Measurements from ENCODE around the gene HOXD13.

Gene HOXD13

DNA sequence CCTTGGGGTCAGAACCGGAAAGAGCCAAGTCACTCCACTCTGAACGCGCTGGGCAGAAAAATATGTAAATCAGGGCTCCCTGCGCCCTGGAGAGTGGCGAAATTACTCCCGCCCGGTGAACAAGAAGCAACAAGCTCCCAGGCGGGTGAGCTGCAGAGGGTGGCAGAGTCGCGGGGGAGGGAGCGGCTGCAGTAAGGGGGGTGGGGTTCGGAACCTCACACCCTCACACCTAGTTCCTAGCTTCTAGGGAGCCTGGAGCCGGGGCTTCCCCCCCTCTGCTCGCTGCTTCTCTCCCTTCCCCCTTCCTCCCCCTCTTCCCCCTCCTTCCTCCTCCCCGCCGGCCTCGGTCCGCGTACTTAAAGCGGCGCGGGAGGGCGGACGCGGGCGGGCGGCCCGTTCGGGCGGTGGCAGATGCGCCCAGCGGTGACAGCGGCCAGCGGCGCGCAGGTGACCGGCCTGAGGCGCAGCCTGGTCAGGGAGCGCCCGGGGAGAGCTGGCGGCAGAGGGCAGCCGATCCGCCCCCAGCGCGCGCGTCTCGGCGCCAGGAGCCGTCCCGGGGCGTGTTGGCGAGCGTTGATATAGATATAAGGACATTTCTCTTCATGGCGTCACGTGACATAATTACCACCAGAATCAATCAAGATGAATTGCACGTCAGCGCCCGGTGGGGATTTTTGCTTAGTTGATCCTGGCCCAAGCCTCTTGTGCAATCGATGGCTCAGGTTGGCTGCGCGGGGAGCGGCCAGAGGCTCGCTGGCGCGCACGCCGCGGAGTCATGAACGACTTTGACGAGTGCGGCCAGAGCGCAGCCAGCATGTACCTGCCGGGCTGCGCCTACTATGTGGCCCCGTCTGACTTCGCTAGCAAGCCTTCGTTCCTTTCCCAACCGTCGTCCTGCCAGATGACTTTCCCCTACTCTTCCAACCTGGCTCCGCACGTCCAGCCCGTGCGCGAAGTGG lies 14.3 kb downstream of the HOXD13 start, which contains the start of gene HOXD11:
Gene HOXD11 (plus strand): TSS at position 700 of the 959 bp plus-strand sequence. CDS start 76 bp downstream, at position 776.
- DNase-seq (ENCODE audit: low spot score), result no peak

GRCh38 chr2:176107731-176108181 lies 15.2 kb downstream of the HOXD13 start:
- DNase-seq (ENCODE audit: low spot score), result no peak

DNA sequence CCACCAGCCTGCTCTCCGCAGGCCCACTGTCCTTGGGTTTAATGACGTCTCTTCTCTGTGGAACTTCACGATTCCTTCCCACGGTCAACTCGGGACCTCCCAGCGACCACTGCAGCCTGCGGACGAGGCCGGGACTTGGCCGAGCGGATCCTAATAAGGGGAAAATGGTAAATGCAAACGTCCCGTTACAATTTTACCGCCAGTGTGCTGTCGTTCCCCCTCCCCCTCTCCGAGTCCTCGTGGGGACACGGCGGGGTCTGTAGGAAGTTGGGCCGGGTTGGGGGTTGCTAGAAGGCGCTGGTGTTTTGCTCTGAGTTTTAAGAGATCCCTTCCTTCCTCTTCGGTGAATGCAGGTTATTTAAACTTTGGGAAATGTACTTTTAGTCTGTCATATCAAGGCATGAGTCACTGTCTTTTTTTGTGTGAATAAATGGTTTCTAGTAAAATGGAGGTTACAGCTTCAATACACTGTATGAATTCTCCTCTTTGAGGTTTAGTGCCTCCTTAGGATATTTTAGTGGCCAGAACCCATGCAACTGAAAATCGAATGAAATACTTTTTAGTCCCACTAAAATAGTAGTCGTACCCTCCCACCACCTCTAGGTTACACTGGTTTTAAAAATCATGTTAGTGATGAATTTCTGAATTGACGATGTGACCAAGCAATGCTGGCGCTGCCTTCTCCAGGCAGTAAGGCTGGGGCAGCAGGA lies 16.8 kb downstream of the HOXD13 start:
- no peak for DNase-seq (ENCODE audit: low spot score)

GRCh38 chr2:176109946-176110345 lies 17.4 kb downstream of the HOXD13 start:
- no peak for DNase-seq (ENCODE audit: low spot score)

DNA sequence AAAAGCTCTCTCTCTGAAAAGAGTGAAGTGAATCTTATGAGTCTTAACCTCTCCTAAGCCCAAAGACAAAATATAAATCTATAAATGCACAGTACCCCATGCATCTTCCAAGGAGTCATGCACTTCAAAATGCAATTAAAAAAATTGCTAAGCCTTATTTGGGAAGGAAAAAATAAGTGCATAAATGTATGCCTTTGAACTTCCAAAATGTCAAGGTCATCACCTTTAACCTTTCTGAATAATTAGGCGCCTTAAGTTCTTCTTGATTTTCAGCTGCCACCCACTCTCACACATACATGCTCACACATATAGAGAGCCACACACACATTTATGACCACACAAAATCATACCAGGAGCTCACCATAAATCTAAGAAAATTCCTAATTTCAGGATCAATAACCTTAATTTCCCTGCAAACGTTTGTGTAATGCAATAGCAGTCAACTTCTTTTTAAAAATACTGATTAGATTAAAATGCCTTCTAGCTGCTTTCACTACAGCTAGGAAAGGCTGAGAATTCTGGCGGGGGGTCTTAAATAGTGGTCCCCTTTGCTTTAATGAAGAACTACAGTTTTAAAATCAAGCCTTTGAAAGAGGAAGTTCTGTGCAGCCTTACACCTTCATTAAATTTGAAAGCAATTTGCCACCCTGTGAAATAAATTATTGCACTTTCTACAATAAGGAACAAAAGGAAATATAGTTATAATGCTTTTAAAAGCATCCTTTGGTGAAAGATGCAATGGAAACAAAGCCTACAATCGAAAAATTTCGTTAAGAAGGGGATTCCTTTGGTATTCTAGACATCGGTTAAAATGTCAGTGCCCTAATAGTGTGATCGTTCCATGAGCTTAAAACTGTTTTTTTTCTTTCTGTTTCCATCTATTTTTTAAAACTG lies 18.1 kb downstream of the HOXD13 start:
- DNase-seq (ENCODE audit: low spot score), result no peak

- no peak for DNase-seq (ENCODE audit: low spot score)
Measured at GRCh38 chr2:176111309-176111663, 18.8 kb downstream of the HOXD13 start.

GRCh38 chr2:176111846-176112374 lies 19.4 kb downstream of the HOXD13 start:
- DNase-seq (ENCODE audit: low spot score), result no peak

- DNase-seq (ENCODE audit: low spot score), result no peak
Measured at GRCh38 chr2:176112375-176113302, 20.1 kb downstream of the HOXD13 start.

DNA sequence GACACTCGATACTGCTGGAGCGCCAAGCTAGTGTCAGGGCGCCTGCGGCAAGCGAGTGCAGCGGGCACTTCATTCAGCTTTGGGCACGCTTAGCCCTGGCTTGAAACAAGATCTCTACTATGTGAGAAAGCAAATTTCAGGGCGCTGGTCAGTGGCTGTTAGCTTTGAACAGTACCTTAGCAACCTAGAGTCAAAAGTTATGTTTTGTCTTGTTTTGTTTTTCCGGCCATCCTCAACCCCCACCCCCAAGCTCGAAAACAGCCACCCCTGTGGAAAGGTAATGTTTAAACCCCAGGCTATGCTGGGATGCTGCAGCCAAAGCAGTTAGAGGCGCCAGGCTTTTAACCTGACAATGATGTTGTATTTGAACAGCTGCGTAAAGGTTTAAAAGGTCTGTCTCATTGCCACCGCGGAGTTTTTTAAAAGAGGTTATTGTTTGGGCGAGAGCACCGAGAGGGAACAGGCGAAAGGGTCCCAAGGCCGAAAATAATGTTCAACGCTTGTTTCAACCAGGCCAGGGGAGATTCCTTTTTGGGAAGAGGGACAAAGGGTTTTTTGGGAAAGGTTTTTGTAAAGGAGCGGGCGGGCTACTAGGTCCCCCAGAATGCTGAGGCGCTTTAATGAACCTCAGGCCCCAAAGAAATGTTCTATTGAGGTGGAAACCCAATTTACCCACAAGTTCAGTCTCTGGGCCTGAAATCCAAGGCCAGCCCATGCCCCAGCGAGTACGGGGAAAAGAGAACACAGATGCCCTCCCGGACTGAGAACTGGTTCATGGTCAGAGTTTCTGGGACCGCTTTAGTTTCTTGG lies 21.8 kb downstream of the HOXD13 start:
- no peak for DNase-seq (ENCODE audit: low spot score)

DNA sequence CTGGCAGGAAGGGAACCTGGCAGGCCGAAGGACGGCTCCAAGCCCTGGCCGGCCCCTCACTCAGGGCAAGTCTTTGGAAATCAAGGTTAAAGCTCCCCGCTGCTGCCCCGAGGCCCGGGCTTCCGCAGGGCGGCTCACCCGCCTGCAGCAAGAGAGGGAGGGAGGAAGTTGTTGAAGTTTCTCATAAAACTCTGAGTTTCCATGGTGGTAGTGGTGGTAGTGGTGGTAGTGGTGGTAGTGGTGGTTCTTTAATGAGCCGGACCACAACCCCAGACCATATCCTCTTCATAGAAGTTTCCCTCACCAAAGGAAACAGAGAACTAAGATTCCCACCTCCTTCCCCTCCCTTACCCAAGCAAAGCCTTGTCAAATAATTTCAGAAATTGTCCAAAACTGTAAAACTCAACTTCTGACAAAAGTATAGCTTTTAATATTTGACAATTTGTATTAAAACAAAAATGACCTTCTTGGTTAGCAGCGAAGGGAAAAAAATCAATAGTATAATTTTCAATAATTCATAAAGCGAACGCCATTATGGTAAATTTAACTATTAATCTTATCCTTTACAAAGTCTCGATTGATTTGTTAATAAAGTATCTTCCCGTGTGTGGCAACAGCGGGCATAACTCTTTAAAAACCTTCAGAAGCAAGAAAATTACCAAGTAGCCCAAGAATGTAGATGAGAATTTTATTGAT lies 22.6 kb downstream of the HOXD13 start:
- no peak for DNase-seq (ENCODE audit: low spot score)

- DNase-seq (ENCODE audit: low spot score), result no peak
Measured at GRCh38 chr2:176115883-176116813, 23.6 kb downstream of the HOXD13 start, which contains the start of gene HOXD10. Gene HOXD10, plus strand, starts transcription at chr2:176116778. Its CDS starts 56 bp downstream, at chr2:176116834.

- no peak for DNase-seq (ENCODE audit: low spot score)
Measured at GRCh38 chr2:176117162-176117822, 24.8 kb downstream of the HOXD13 start.

GRCh38 chr2:176117823-176118371 lies 25.4 kb downstream of the HOXD13 start:
- no peak for DNase-seq (ENCODE audit: low spot score)

DNA sequence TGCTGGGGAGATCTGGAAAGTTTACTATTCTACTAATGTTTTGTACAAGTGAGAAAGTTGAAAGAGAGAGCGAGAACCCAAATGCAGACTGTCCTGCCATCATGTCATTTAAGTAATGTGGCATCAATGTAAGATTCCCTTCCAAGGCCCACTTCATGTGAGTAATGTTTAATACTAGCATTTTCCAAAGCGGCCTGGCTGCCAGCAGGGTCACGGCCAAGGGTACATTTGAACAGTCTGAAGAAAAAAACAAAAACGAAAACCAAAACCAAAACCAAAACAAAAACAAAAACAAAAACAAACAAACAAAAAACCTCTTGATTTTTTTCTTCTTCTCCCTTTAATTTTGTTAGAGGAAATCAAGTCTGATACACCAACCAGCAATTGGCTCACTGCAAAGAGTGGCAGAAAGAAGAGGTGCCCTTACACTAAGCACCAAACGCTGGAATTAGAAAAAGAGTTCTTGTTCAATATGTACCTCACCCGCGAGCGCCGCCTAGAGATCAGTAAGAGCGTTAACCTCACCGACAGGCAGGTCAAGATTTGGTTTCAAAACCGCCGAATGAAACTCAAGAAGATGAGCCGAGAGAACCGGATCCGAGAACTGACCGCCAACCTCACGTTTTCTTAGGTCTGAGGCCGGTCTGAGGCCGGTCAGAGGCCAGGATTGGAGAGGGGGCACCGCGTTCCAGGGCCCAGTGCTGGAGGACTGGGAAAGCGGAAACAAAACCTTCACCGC lies 26.2 kb downstream of the HOXD13 start:
- no peak for DNase-seq (ENCODE audit: low spot score)

DNA sequence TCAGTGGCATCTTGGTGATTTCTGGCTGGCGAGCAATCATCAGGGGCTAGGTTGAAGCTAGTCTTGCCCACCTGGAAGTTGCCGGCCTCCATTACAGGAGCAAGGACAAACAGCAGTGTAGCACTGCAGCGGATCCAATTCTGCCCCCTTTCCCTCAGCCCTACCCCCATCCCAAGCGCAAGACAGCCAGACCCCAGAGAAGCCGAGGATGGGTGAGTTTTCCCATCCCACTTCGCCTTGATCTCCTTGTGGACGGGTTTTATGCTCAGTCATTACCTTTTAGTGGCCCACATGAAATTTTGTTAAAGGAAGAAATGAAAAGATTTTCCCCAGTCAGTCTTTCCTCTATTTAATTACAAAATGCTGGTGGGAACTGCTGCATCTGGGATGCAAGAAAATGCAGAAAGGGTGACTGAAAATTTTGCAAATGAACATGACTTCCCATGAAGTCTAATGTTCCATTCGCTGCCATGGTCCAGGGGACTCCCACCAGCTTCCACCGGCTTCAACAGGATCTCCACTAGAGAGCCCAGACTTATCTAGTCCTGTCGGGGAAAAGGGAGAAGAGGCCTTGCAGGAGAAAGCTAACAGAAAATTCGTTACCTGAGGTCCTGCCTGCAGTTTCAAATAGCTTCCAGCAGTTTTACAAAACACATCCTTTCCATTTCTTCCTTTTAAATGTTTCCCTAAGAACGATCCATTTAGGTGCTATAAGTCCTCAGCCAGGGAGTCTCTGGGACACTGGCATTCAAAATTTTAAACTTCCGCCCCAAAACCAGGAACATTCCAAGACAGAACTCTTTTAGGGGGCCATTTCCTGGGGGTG lies 28.1 kb downstream of the HOXD13 start:
- no peak for DNase-seq (ENCODE audit: low spot score)

Data from hepatic stellate cell (primary cell).